GM21576 (cell line): ENCODE data around the gene KDM4F.
A peak's percentile ranks its signal among the peaks of the same experiment; 100 is the strongest.
"Not testable (repeated sequence)": the region's sequence is repeated elsewhere in the genome, so short reads cannot be mapped to it uniquely, and the experiment has no call there.

Experiments
- ATAC-seq: cut with Tn5 transposase; IDR thresholded peaks from one replicate; pipeline ENCODE4 v1.9.1; 2021; ENCODE audit warnings: mild to moderate bottlenecking, moderate library complexity; ENCODE audit not compliant: unreplicated experiment

Gene KDM4F

GRCh38 chr11:95049122-95049521 is at the start of gene KDM4F:
Gene KDM4F, plus strand, starts transcription at chr11:95049422.
- ATAC-seq = not testable (repeated sequence)

- ATAC-seq = no peak
Measured at GRCh38 chr11:95003716-95004115, 45.5 kb upstream of the KDM4F start.

GRCh38 chr11:95005642-95006041 is 43.6 kb upstream of the KDM4F start:
- ATAC-seq = no peak

GRCh38 chr11:95011376-95011775 is 37.8 kb upstream of the KDM4F start:
- no peak for ATAC-seq

GRCh38 chr11:95014184-95014821 is 34.9 kb upstream of the KDM4F start:
- no peak for ATAC-seq

GRCh38 chr11:95016139-95016538 is 33.1 kb upstream of the KDM4F start:
- ATAC-seq = no peak

- ATAC-seq = not testable (repeated sequence)
Measured at GRCh38 chr11:95021468-95021867, 27.8 kb upstream of the KDM4F start.

- no peak for ATAC-seq
Measured at GRCh38 chr11:95024958-95025357, 24.3 kb upstream of the KDM4F start, which contains the start of gene KDM4E. Gene KDM4E, plus strand, starts transcription at chr11:95025258. Its CDS starts 300 bp downstream, at chr11:95025558.

GRCh38 chr11:95025594-95025993 is 23.6 kb upstream of the KDM4F start:
- not testable (repeated sequence) for ATAC-seq

- ATAC-seq = no peak
Measured at GRCh38 chr11:95028357-95028756, 20.9 kb upstream of the KDM4F start.

GRCh38 chr11:95033051-95033450 is 16.2 kb upstream of the KDM4F start:
- ATAC-seq = no peak

GRCh38 chr11:95035316-95035715 is 13.9 kb upstream of the KDM4F start:
- ATAC-seq = no peak

GRCh38 chr11:95037356-95038035 is 11.7 kb upstream of the KDM4F start:
- not testable (repeated sequence) for ATAC-seq

- no peak for ATAC-seq
Measured at GRCh38 chr11:95042239-95042638, 7.0 kb upstream of the KDM4F start.

- no peak for ATAC-seq
Measured at GRCh38 chr11:95042906-95043305, 6.3 kb upstream of the KDM4F start.

- no peak for ATAC-seq
Measured at GRCh38 chr11:95044010-95044409, 5.2 kb upstream of the KDM4F start.

- ATAC-seq = no peak
Measured at GRCh38 chr11:95045812-95046211, 3.4 kb upstream of the KDM4F start.

GRCh38 chr11:95050595-95051202 is 1.5 kb downstream of the KDM4F start:
- no peak for ATAC-seq

GRCh38 chr11:95054356-95054755 is 5.1 kb downstream of the KDM4F start:
- ATAC-seq = no peak

- ATAC-seq = peak; percentile 98
Measured at GRCh38 chr11:95055283-95055897, 6.2 kb downstream of the KDM4F start.

- ATAC-seq = no peak
Measured at GRCh38 chr11:95057959-95058358, 8.7 kb downstream of the KDM4F start.

- ATAC-seq = no peak
Measured at GRCh38 chr11:95058621-95059020, 9.4 kb downstream of the KDM4F start.
